H9 (cell line): Measurements from ENCODE around the gene DACT3. TPM values are rescaled to one million over a fixed set of nuclear protein-coding genes. Genes with fewer than 3 reads are reported as not detected.

Source experiments
- DNase-seq: peaks from one replicate; pipeline ENCODE4 v3.0.0-alpha.2; 2017
- H2AFZ ChIP-seq: one replicate; pipeline ENCODE4 v1.6.1; 2013; ENCODE audit warnings: mild to moderate bottlenecking, low read length, control low read depth, moderate library complexity
- H2AK5ac ChIP-seq: 2 replicates; pipeline ENCODE4 v1.6.1; 2013; ENCODE audit warnings: low read length, control low read depth, mixed read lengths; ENCODE audit not compliant: insufficient read length
- H2BK120ac ChIP-seq: one replicate; pipeline ENCODE4 v1.6.1; 2013; ENCODE audit warnings: low read depth, mild to moderate bottlenecking, low read length, control low read depth, inconsistent platforms; ENCODE audit not compliant: poor library complexity, severe bottlenecking
- H2BK12ac ChIP-seq: 2 replicates; pipeline ENCODE4 v1.6.1; 2013; ENCODE audit warnings: low read length, control low read depth, mixed read lengths, low read depth; ENCODE audit not compliant: insufficient read length
- H2BK15ac ChIP-seq: 2 replicates; pipeline ENCODE4 v1.6.1; 2013; ENCODE audit warnings: low read depth, low read length, control low read depth
- H2BK20ac ChIP-seq: one replicate; pipeline ENCODE4 v1.6.1; 2013; ENCODE audit warnings: low read depth, mild to moderate bottlenecking, low read length, control low read depth, inconsistent platforms; ENCODE audit not compliant: poor library complexity, severe bottlenecking
- H2BK5ac ChIP-seq: 2 replicates; pipeline ENCODE4 v1.6.1; 2013; ENCODE audit warnings: low read length, control low read depth, mixed read lengths; ENCODE audit not compliant: insufficient read length
- H3K14ac ChIP-seq: 2 replicates; pipeline ENCODE4 v1.6.1; 2013; ENCODE audit warnings: low read length, control low read depth; ENCODE audit not compliant: insufficient read depth
- H3K18ac ChIP-seq: 2 replicates; pipeline ENCODE4 v1.6.1; 2013; ENCODE audit warnings: low read depth, mild to moderate bottlenecking, mixed read lengths, low read length, control low read depth; ENCODE audit not compliant: insufficient read length
- H3K23ac ChIP-seq: 2 replicates; pipeline ENCODE4 v1.6.1; 2013; ENCODE audit warnings: low read length, control low read depth, mixed read lengths, low read depth; ENCODE audit not compliant: insufficient read length
- H3K23me2 ChIP-seq: 2 replicates; pipeline ENCODE4 v1.6.1; 2013; ENCODE audit warnings: low read depth, mild to moderate bottlenecking, mixed read lengths, low read length, control low read depth; ENCODE audit not compliant: insufficient read length, poor library complexity, severe bottlenecking
- H3K27ac ChIP-seq: 2 replicates; pipeline ENCODE4 v1.5.1; 2013; ENCODE audit warnings: low read length, control low read depth, mixed read lengths, low read depth; ENCODE audit not compliant: insufficient read length
- H3K27me3 ChIP-seq: 2 replicates; pipeline ENCODE4 v1.6.1; 2013; ENCODE audit warnings: low read length, control low read depth, inconsistent platforms; ENCODE audit not compliant: insufficient read depth
- H3K4ac ChIP-seq: 2 replicates; pipeline ENCODE4 v1.6.1; 2013; ENCODE audit warnings: low read depth, mild to moderate bottlenecking, control low read depth, inconsistent platforms, low read length, moderate library complexity
- H3K4me1 ChIP-seq: 2 replicates; pipeline ENCODE4 v1.6.1; 2013; ENCODE audit warnings: low read length, control low read depth, inconsistent platforms; ENCODE audit not compliant: insufficient read depth
- H3K4me2 ChIP-seq: 2 replicates; pipeline ENCODE4 v1.6.1; 2013; ENCODE audit warnings: low read length, control low read depth, mixed read lengths; ENCODE audit not compliant: insufficient read length, insufficient read depth
- H3K56ac ChIP-seq: 2 replicates; pipeline ENCODE4 v1.6.1; 2013; ENCODE audit warnings: low read depth, mild to moderate bottlenecking, mixed read lengths, low read length, control low read depth; ENCODE audit not compliant: insufficient read length
- H3K79me1 ChIP-seq: 2 replicates; pipeline ENCODE4 v1.6.1; 2013; ENCODE audit warnings: low read depth, mild to moderate bottlenecking, moderate library complexity, low read length, control low read depth, inconsistent platforms; ENCODE audit not compliant: insufficient read depth, poor library complexity, severe bottlenecking
- H3K79me2 ChIP-seq: 2 replicates; pipeline ENCODE4 v1.6.1; 2013; ENCODE audit warnings: low read length, control low read depth, inconsistent platforms; ENCODE audit not compliant: insufficient read depth
- H3K9ac ChIP-seq: 2 replicates; pipeline ENCODE4 v1.6.1; 2013; ENCODE audit warnings: low read length, control low read depth, mixed read lengths; ENCODE audit not compliant: insufficient read length; ENCODE audit errors: extremely low read depth
- H3K9me3 ChIP-seq: one replicate; pipeline ENCODE4 v1.6.1; 2013; ENCODE audit warnings: low read depth, low read length, inconsistent platforms; ENCODE audit not compliant: control insufficient read depth
- H3T11ph ChIP-seq: one replicate; pipeline ENCODE4 v1.6.1; 2013; ENCODE audit warnings: mild to moderate bottlenecking, low read length, control low read depth, inconsistent platforms
- H4K20me1 ChIP-seq: one replicate; pipeline ENCODE4 v1.6.1; 2013; ENCODE audit not compliant: control insufficient read depth, insufficient read length, insufficient read depth
- H4K5ac ChIP-seq: 2 replicates; pipeline ENCODE4 v1.6.1; 2013; ENCODE audit warnings: low read depth, mild to moderate bottlenecking, mixed read lengths, low read length, control low read depth; ENCODE audit not compliant: insufficient read length
- H4K8ac ChIP-seq: replicated peaks from 2 replicates; pipeline ENCODE4 v1.6.1; 2013; ENCODE audit warnings: low read length, control low read depth, mixed read lengths, low read depth; ENCODE audit not compliant: insufficient read length
- H4K91ac ChIP-seq: 2 replicates; pipeline ENCODE4 v1.6.1; 2013; ENCODE audit warnings: low read depth, mild to moderate bottlenecking, moderate library complexity, mixed read lengths, low read length, control low read depth; ENCODE audit not compliant: insufficient read length
- H3K27ac Mint-ChIP-seq, 3 experiments: 2 replicates in 2 of 3; 3 replicates in 1 of 3; pipeline ENCODE4 v1.8.0; 2020 to 2021; ENCODE audit warnings: mixed read lengths in 3 of 3, mild to moderate bottlenecking in 1 of 3, moderate library complexity in 1 of 3
- H3K27me3 Mint-ChIP-seq: 2 replicates; pipeline ENCODE4 v1.8.0; 2021; ENCODE audit warnings: low read depth, mild to moderate bottlenecking, moderate library complexity, mixed read lengths
- H3K36me3 Mint-ChIP-seq, 3 experiments: 2 replicates in 2 of 3; 3 replicates in 1 of 3; pipeline ENCODE4 v1.8.0; 2020 to 2021; ENCODE audit warnings: low read depth in 3 of 3, mixed read lengths in 3 of 3; ENCODE audit not compliant: insufficient read depth in 1 of 3
- H3K4me1 Mint-ChIP-seq, 2 experiments: 2 replicates each; pipeline ENCODE4 v1.8.0; 2020; ENCODE audit warnings: mixed read lengths in 2 of 2
- H3K4me3 Mint-ChIP-seq, 2 experiments: 2 replicates in 1 of 2; 3 replicates in 1 of 2; pipeline ENCODE4 v1.8.0; 2020 to 2021; ENCODE audit warnings: mild to moderate bottlenecking in 2 of 2, mixed read lengths in 2 of 2, moderate library complexity in 1 of 2
- H3K9me3 Mint-ChIP-seq, 2 experiments: 2 replicates in 1 of 2; 3 replicates in 1 of 2; pipeline ENCODE4 v1.8.0; 2020; ENCODE audit warnings: mild to moderate bottlenecking in 2 of 2, mixed read lengths in 2 of 2, moderate library complexity in 1 of 2
- WGBS: extraction: QIAGEN DNeasy Blood & Tissue Kit; methylation state at CpG from one replicate; pipeline ENCODE4 v1.1.7; 2013; ENCODE audit warnings: missing lambda C conversion rate, low lambda C conversion rate, mixed read lengths; ENCODE audit not compliant: insufficient read length; ENCODE audit errors: extremely low coverage; 5-methylcytosine and 5-hydroxymethylcytosine counted together
- total RNA-seq: library from RNA; stranded (reverse); gene quantifications from 2 replicates; pipeline ENCODE4 v1.2.1, GENCODE V29; 2021
- TF ChIP-seq, protein P1 (sequence below): fragments of 200-600 bp; sonication (generic); conservative IDR thresholded peaks from 3 replicates; pipeline ENCODE4 v1.8.0; 2021; ENCODE audit warnings: antibody characterized with exemption, mild to moderate bottlenecking

The DACT3 gene
- total RNA-seq, 1 experiment from 2014 or later = 0.87 TPM

GRCh38 chr19:46685189-46685588 lies 24.2 kb upstream of the DACT3 start:
- Mint-ChIP-seq H3K9me3 (no peaks in the 10 kb centered on the region), H3K4me1 (no peaks in the 10 kb centered on the region), H3K36me3 (peaks cover 36 to 86% (median 71%) of the 10 kb centered on the region in 3 experiments), H3K27ac (no peak overlapping the region; a peak in 1 of 7 replicates), H3K27me3 (no peaks in the 10 kb centered on the region), H3K4me3 (no peak overlapping the region)
- Histone ChIP-seq H3K4ac (no peak overlapping the region), H3T11ph (no peak overlapping the region), H3K18ac (no peak overlapping the region), H3K9me3 (no peaks in the 10 kb centered on the region), H3K79me1 (no peaks in the 10 kb centered on the region), H3K79me2 (no peaks in the 10 kb centered on the region), H2BK15ac (no peak overlapping the region), H3K4me1 (no peaks in the 10 kb centered on the region), H2BK20ac (no peak overlapping the region), H3K4me2 (no peak overlapping the region), H4K5ac (no peak overlapping the region), H3K27ac (no peak overlapping the region), H4K8ac (no peak overlapping the region), H2BK5ac (no peak overlapping the region), H2BK120ac (no peak overlapping the region), H4K91ac (no peak overlapping the region), H2AK5ac (no peak overlapping the region), H4K20me1 (no peaks in the 10 kb centered on the region), H2BK12ac (no peak overlapping the region), H3K23ac (no peak overlapping the region), H2AFZ (no peak overlapping the region), H3K14ac (no peak overlapping the region), H3K23me2 (no peaks in the 10 kb centered on the region), H3K9ac (no peak overlapping the region), H3K56ac (no peak overlapping the region), H3K27me3 (no peaks in the 10 kb centered on the region)
- DNase-seq = no peak
- no CpG with 5 or more reads among the region's 3 CpGs for WGBS
- TF ChIP-seq, protein P1, sequence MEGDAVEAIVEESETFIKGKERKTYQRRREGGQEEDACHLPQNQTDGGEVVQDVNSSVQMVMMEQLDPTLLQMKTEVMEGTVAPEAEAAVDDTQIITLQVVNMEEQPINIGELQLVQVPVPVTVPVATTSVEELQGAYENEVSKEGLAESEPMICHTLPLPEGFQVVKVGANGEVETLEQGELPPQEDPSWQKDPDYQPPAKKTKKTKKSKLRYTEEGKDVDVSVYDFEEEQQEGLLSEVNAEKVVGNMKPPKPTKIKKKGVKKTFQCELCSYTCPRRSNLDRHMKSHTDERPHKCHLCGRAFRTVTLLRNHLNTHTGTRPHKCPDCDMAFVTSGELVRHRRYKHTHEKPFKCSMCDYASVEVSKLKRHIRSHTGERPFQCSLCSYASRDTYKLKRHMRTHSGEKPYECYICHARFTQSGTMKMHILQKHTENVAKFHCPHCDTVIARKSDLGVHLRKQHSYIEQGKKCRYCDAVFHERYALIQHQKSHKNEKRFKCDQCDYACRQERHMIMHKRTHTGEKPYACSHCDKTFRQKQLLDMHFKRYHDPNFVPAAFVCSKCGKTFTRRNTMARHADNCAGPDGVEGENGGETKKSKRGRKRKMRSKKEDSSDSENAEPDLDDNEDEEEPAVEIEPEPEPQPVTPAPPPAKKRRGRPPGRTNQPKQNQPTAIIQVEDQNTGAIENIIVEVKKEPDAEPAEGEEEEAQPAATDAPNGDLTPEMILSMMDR = no peak
